GM12878 (cell line): ENCODE data around the gene PPP1R7. TPM values are rescaled to one million over a fixed set of nuclear protein-coding genes. Genes with fewer than 3 reads are reported as not detected.
A peak's percentile ranks its signal among the peaks of the same experiment; 100 is the strongest.

ENCODE experiments used
- ATAC-seq: fragments of 200-7000 bp; cut with Tn5 transposase; 3 replicates; pipeline ENCODE4 v1.9.1; 2020; ENCODE audit warnings: mild to moderate bottlenecking, moderate library complexity
- BruUV-seq: library from RNA; stranded (reverse); fragments of 400-500 nt; replicated peaks from 2 replicates; lab custom pipeline; 2021; lab: Mats Ljungman, UMichigan
- CTCF ChIA-PET: fragments of 300-600 bp; sonication (Branson Sonifier 250); formaldehyde crosslinking; extraction: SDS; loops from one replicate; lab custom pipeline; 2021; ENCODE audit warnings: inconsistent platforms; lab: Yijun Ruan, JAX
- POLR2A ChIA-PET: fragments of 350-600 bp; formaldehyde crosslinking; extraction: SDS; loops from one replicate; lab custom pipeline; 2021; ENCODE audit warnings: inconsistent platforms; lab: Charles Lee
- RAD21 ChIA-PET: fragments of 300-600 bp; sonication (Branson Sonifier 250); formaldehyde crosslinking; loops from one replicate; lab custom pipeline; 2023; ENCODE audit warnings: antibody characterized with exemption; ENCODE audit not compliant: unreplicated experiment; lab: Charles Lee
- SMC1A ChIA-PET: fragments of 300-600 bp; sonication (Branson Sonifier 250); formaldehyde crosslinking; loops from one replicate; lab custom pipeline; 2023; ENCODE audit not compliant: unreplicated experiment, uncharacterized antibody; lab: Charles Lee
- DNase-seq: peaks from one replicate; pipeline ENCODE4 v3.0.0-alpha.2; 2011; ENCODE audit warnings: low read depth, low spot score
- FAIRE-seq: peaks from 3 replicates; lab custom pipeline; 2011; peaks lifted over from hg19 to GRCh38; lab: Jason Lieb, UNC
- H2AFZ ChIP-seq: 2 replicates; pipeline ENCODE4 v1.6.0; 2011; ENCODE audit warnings: low read depth, low read length, control low read depth; ENCODE audit not compliant: control insufficient read depth
- H3K27ac ChIP-seq: 2 replicates; pipeline ENCODE4 v1.5.1; 2011; ENCODE audit warnings: control low read depth; ENCODE audit not compliant: control insufficient read depth, insufficient read depth
- H3K27me3 ChIP-seq, 2 experiments: replicated peaks in 1 of 2; 2 replicates each; pipeline versions ENCODE4 v1.6.0 to v1.6.1; 2011; ENCODE audit warnings: low read length in 1 of 2; ENCODE audit not compliant: control insufficient read depth in 2 of 2, insufficient read depth in 2 of 2
- H3K36me3 ChIP-seq, 2 experiments: 2 replicates each; pipeline ENCODE4 v1.5.1; 2011; ENCODE audit warnings: low read length in 1 of 2; ENCODE audit not compliant: control insufficient read depth in 2 of 2, insufficient read depth in 2 of 2
- H3K4me1 ChIP-seq: 2 replicates; pipeline ENCODE4 v1.6.1; 2011; ENCODE audit warnings: mild to moderate bottlenecking, low read length, moderate library complexity, mixed read lengths; ENCODE audit not compliant: control insufficient read depth, insufficient read depth
- H3K4me2 ChIP-seq: 2 replicates; pipeline ENCODE4 v1.6.0; 2011; ENCODE audit warnings: control low read depth; ENCODE audit not compliant: control insufficient read depth, insufficient read depth
- H3K4me3 ChIP-seq: fragments of 200-600 bp; sonication (generic); 2 replicates; pipeline ENCODE4 v1.5.1; 2016
- H3K79me2 ChIP-seq: 2 replicates; pipeline ENCODE4 v1.6.0; 2011; ENCODE audit warnings: low read length; ENCODE audit not compliant: control insufficient read depth, insufficient read depth
- H3K9ac ChIP-seq: 2 replicates; pipeline ENCODE4 v1.8.0; 2011; ENCODE audit warnings: low read length, control low read depth, mixed read lengths; ENCODE audit not compliant: control insufficient read depth, insufficient read depth
- H3K9me3 ChIP-seq: replicated peaks from 3 replicates; pipeline ENCODE4 v1.5.1; 2011; ENCODE audit warnings: mild to moderate bottlenecking, low read length; ENCODE audit not compliant: control insufficient read depth, insufficient read depth
- H4K20me1 ChIP-seq: 2 replicates; pipeline ENCODE4 v1.6.0; 2011; ENCODE audit not compliant: control insufficient read depth, insufficient read depth
- ASH2L ChIP-seq: fragments of 300-600, 200-600 bp; sonication (generic); IDR thresholded peaks from 2 replicates; pipeline ENCODE4 v1.6.1; 2017; ENCODE audit warnings: low read depth, mild to moderate bottlenecking, borderline replicate concordance
- ATF7 ChIP-seq: fragments of 450-650 bp; IDR thresholded peaks from 2 replicates; pipeline ENCODE4 v1.6.1; 2016; ENCODE audit warnings: low read depth, mild to moderate bottlenecking
- BACH1 ChIP-seq: fragments of 450-650 bp; IDR thresholded peaks from 2 replicates; pipeline ENCODE4 v1.6.1; 2017; ENCODE audit warnings: mild to moderate bottlenecking, borderline replicate concordance
- ETV6 ChIP-seq, 2 experiments: fragments of 450-650 bp in 1 of 2; IDR thresholded peaks in 1 of 2; conservative IDR thresholded peaks in 1 of 2; 2 replicates each; pipeline ENCODE4 v1.6.1; 2014; ENCODE audit warnings: antibody characterized with exemption in 1 of 2, borderline replicate concordance in 1 of 2, low read depth in 1 of 2, mild to moderate bottlenecking in 1 of 2, moderate library complexity in 1 of 2
- HCFC1 ChIP-seq: fragments of 150-350 bp; IDR thresholded peaks from 2 replicates; pipeline ENCODE4 v1.6.1; 2014; ENCODE audit warnings: low read length
- KLF5 ChIP-seq: fragments of 450-650 bp; IDR thresholded peaks from 2 replicates; pipeline ENCODE4 v1.6.1; 2014; ENCODE audit warnings: mild to moderate bottlenecking; ENCODE audit not compliant: partially characterized antibody
- NFYA ChIP-seq: IDR thresholded peaks from 2 replicates; pipeline ENCODE4 v1.6.1; 2011; ENCODE audit warnings: low read depth, mild to moderate bottlenecking, low read length, improper control_type of control experiment, borderline replicate concordance
- PRDM15 ChIP-seq: fragments of 450-650 bp; formaldehyde crosslinking; IDR thresholded peaks from 2 replicates; pipeline ENCODE4 v1.4.0; 2020; ENCODE audit warnings: mild to moderate bottlenecking, moderate library complexity
- REST ChIP-seq: IDR thresholded peaks from 2 replicates; pipeline ENCODE4 v1.6.1; 2012; ENCODE audit warnings: mild to moderate bottlenecking, low read depth, low read length
- RUNX3 ChIP-seq: IDR thresholded peaks from 2 replicates; pipeline ENCODE4 v1.6.1; 2012; ENCODE audit warnings: low read length, inconsistent platforms
- SMAD1 ChIP-seq: fragments of 450-650 bp; IDR thresholded peaks from 2 replicates; pipeline ENCODE4 v1.6.1; 2018; ENCODE audit warnings: mild to moderate bottlenecking, low read depth; ENCODE audit not compliant: partially characterized antibody
- SMARCA5 ChIP-seq: fragments of 450-650 bp; IDR thresholded peaks from 2 replicates; pipeline ENCODE4 v1.6.1; 2017; ENCODE audit warnings: mild to moderate bottlenecking
- USF2 ChIP-seq: IDR thresholded peaks from 2 replicates; pipeline ENCODE4 v1.6.1; 2011; ENCODE audit warnings: low read depth, low read length, improper control_type of control experiment, borderline replicate concordance
- WGBS: methylation state at CpG from one replicate; pipeline ENCODE4 v1.1.6; 2016; ENCODE audit warnings: low lambda C conversion rate; ENCODE audit not compliant: insufficient replicate concordance, insufficient coverage; ENCODE audit errors: missing lambda C conversion rate; 5-methylcytosine and 5-hydroxymethylcytosine counted together
- in situ Hi-C: fragments of 300-500 bp; cut with MboI; formaldehyde crosslinking; loops from 9 replicates; pipeline ENCODE4 v1.14.3; 2018; ENCODE audit warnings: mixed read lengths
- intact Hi-C: fragments of 100-400 bp; cut with micrococcal nuclease; formaldehyde crosslinking; loops from one replicate; pipeline ENCODE4 v1.14.2; 2022; ENCODE audit not compliant: unreplicated experiment
- polyA plus RNA-seq, 11 experiments: library from polyadenylated mRNA; depleted of rRNA in 4 of 11; unstranded in 6 of 11; stranded (reverse) in 5 of 11; fragments of >200 nt; fragmentation: Nextera tagmentation in 4 of 11; fragmentation: Illumina TruSeq in 1 of 11; extraction: Ambion mirVana in 4 of 11; extraction: Trizol in 1 of 11; gene quantifications; 1 replicate in 1 of 11; 2 replicates in 10 of 11; pipeline versions ENCODE4 v1.2.1 to v1.2.3, GENCODE V29; 2011 to 2016; ENCODE audit warnings: inconsistent platforms in 2 of 11, missing spikeins in 2 of 11, low read depth in 1 of 11
- total RNA-seq, 4 experiments: library from RNA; depleted of rRNA in 3 of 4; stranded (reverse); fragments of >200 nt in 3 of 4; fragmentation: Illumina TruSeq in 1 of 4; extraction: Trizol in 1 of 4; gene quantifications; 2 replicates each; pipeline versions ENCODE4 v1.2.1 to v1.2.3, GENCODE V29; 2013 to 2021

The PPP1R7 gene
- total and polyA plus RNA-seq, 10 of the 15 experiments (the other 5 are each of a cell fraction or from before 2014, with no cell fraction given), result 78.5 to 174 (median 93.7) TPM

- TF ChIP-seq PRDM15 (no peak), ETV6 (conservative IDR thresholded peaks at IDR 0.05 in 1 of 2, IDR thresholded peaks at IDR 0.05 in 1 of 2; ENCODE audit: borderline replicate concordance in 1 of 2, low read depth in 1 of 2) (no peak), NFYA (no peak), SMARCA5 (no peak), HCFC1 (no peak)
Measured at GRCh38 chr2:241188361-241189092, 38.3 kb downstream of the PPP1R7 start, which contains the start of gene ANO7 (continued).

- in situ Hi-C loops (no loop called here), intact Hi-C loops (no loop called here)
- SMC1A ChIA-PET, result no interaction called here
- BruUV-seq, result no TSS peak
- no peaks in the 10 kb centered on the region for H3K79me2 ChIP-seq
- FAIRE-seq (no peak), DNase-seq (no peak), ATAC-seq (peak; percentile 9; the same call in 1 of the 3 replicates)
- no peak overlapping the region for H2AFZ ChIP-seq
- no peak overlapping the region for H3K4me3 ChIP-seq
- no peaks in the 10 kb centered on the region for H3K27me3 ChIP-seq
- no peak overlapping the region for H3K27ac ChIP-seq
- no peak overlapping the region for H3K9ac ChIP-seq
- H3K4me2 ChIP-seq, result no peak overlapping the region
- POLR2A ChIA-PET, result no interaction called here
- WGBS, result 60% methylated on average over 32 of the region's 32 CpGs
- no peaks in the 10 kb centered on the region for H3K9me3 ChIP-seq
- CTCF ChIA-PET, result interaction anchor here (0.7 kb wide), 1 partner anchor 111 kb away, joined by 4 read pairs; no protein-coding TSS in a partner anchor
- no peaks in the 10 kb centered on the region for H3K4me1 ChIP-seq
- RAD21 ChIA-PET, result no interaction called here
- no peaks in the 10 kb centered on the region for H4K20me1 ChIP-seq
- H3K36me3 ChIP-seq, result no peaks in the 10 kb centered on the region
- no peak for TF ChIP-seq RUNX3
- no peak for TF ChIP-seq USF2
- no peak for TF ChIP-seq REST
- TF ChIP-seq ATF7, result no peak
- TF ChIP-seq BACH1, result no peak
- no peak for TF ChIP-seq KLF5
- no peak for TF ChIP-seq ASH2L
- no peak for TF ChIP-seq SMAD1
Measured at GRCh38 chr2:241189093-241189855, 39.0 kb downstream of the PPP1R7 start.
